Measurements from ENCODE around the gene GRIN1.

The GRIN1 gene

DNA sequence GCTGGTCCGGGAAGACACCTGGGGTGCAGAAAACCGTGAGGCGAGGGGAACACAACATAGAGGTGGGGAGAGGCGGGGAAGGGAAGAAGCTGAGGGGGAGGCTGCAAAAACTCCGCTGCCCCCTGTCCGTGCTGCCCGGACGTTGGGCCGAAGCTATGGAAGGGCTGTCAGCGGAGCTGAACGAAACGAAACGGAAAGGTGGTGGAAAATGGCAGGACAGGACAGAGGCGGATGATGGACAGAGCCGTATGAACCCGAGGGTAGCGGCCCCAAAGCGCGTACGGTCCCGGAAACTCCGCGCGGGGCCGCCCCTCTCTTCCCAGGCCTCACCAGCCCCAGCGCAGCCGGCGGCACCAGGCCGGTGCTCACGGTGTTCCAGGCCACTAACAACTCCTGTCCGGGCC is 49.1 kb downstream of the GRIN1 start:
- Histone ChIP-seq H3K9me3 (ENCODE audit: control insufficient read depth, insufficient read depth, low read depth, low read length) (no peaks in the 10 kb centered on the region), H3K36me3 (ENCODE audit: control insufficient read depth in 2 of 2, insufficient read depth in 1 of 2, low read length in 2 of 2) (peaks cover 0 to 75% of the 10 kb centered on the region in 2 experiments; a peak in 1 of 3 replicates), H3K4me3 (ENCODE audit: low read depth, low read length) (peak overlapping the region; percentile 92), H3K27ac (ENCODE audit: extremely low read depth, low read depth, low read length) (peak overlapping the region; percentile 92), H3K4me1 (ENCODE audit: control insufficient read depth, insufficient read depth, low read length) (peaks cover 11% of the 10 kb centered on the region)
- CTCF ChIA-PET: interaction anchor here (0.8 to 3.5 kb wide), 9 partner anchors 10 to 68 kb away, joined by 3 to 22 read pairs (median 4); partner anchors contain the start of genes RNF224 and TPRN
- POLR2A ChIA-PET: interaction anchor here (1.4 to 7.1 kb wide), 12 partner anchors 10 to 102 kb away, joined by 5 to 178 read pairs (median 24); partner anchors contain the start of genes LRRC26, MAN1B1, NDOR1 and RNF224
- no peak for TF ChIP-seq ZNF621 (tag by site-specific recombination; IDR thresholded peaks at IDR 0.05)
- TF ChIP-seq ZNF423 (tag by site-specific recombination; IDR thresholded peaks at IDR 0.05): 0 out of 2 replicates have a peak, but pooled peaks have one; percentile 6
- TF ChIP-seq, protein P1, sequence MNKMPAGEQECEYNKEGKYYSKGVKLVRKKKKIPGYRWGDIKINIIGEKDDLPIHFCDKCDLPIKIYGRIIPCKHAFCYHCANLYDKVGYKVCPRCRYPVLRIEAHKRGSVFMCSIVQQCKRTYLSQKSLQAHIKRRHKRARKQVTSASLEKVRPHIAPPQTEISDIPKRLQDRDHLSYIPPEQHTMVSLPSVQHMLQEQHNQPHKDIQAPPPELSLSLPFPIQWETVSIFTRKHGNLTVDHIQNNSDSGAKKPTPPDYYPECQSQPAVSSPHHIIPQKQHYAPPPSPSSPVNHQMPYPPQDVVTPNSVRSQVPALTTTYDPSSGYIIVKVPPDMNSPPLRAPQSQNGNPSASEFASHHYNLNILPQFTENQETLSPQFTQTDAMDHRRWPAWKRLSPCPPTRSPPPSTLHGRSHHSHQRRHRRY (tag by site-specific recombination; IDR thresholded peaks at IDR 0.05): 0 out of 2 replicates have a peak, but pooled peaks have one; percentile 43
- no peak for TF ChIP-seq GLIS1 (tag by site-specific recombination; IDR thresholded peaks at IDR 0.05)
- TF ChIP-seq, protein P2, sequence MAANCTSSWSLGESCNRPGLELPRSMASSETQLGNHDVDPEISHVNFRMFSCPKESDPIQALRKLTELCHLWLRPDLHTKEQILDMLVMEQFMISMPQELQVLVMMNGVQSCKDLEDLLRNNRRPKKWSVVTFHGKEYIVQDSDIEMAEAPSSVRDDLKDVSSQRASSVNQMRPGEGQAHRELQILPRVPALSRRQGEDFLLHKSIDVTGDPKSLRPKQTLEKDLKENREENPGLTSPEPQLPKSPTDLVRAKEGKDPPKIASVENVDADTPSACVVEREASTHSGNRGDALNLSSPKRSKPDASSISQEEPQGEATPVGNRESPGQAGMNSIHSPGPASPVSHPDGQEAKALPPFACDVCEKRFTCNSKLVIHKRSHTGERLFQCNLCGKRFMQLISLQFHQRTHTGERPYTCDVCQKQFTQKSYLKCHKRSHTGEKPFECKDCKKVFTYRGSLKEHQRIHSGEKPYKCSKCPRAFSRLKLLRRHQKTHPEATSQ (tag by site-specific recombination; IDR thresholded peaks at IDR 0.05): peak; percentile 79; the same call in 1 of the 2 replicates
- no peak for TF ChIP-seq HOXD13 (CRISPR knock-in tag; IDR thresholded peaks at IDR 0.05; ENCODE audit: borderline replicate concordance)
- TF ChIP-seq, protein P3, sequence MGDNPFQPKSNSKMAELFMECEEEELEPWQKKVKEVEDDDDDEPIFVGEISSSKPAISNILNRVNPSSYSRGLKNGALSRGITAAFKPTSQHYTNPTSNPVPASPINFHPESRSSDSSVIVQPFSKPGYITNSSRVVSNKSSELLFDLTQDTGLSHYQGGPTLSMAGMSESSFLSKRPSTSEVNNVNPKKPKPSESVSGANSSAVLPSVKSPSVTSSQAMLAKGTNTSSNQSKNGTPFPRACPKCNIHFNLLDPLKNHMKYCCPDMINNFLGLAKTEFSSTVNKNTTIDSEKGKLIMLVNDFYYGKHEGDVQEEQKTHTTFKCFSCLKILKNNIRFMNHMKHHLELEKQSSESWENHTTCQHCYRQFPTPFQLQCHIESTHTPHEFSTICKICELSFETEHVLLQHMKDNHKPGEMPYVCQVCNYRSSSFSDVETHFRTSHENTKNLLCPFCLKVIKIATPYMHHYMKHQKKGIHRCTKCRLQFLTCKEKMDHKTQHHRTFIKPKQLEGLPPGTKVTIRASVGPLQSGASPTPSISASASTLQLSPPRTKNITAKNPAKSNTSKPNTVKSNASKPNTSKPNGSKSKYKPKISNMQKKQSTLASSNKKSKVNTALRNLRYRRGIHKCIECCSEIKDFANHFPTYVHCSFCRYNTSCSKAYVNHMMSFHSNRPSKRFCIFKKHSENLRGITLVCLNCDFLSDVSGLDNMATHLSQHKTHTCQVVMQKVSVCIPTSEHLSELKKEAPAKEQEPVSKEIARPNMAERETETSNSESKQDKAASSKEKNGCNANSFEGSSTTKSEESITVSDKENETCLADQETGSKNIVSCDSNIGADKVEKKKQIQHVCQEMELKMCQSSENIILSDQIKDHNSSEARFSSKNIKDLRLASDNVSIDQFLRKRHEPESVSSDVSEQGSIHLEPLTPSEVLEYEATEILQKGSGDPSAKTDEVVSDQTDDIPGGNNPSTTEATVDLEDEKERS (tag by site-specific recombination; IDR thresholded peaks at IDR 0.05): peak; percentile 56; the same call in 1 of the 2 replicates
- 0 out of 2 replicates have a peak, but pooled peaks have one; percentile 93 for TF ChIP-seq ZNF501 (tag by site-specific recombination; IDR thresholded peaks at IDR 0.05)
- TF ChIP-seq ZNF837 (tag by site-specific recombination; IDR thresholded peaks at IDR 0.05): peak; percentile 88; the same call in 1 of the 2 replicates
- peak; percentile 43; the same call in 1 of the 2 replicates for TF ChIP-seq ZNF138 (tag by site-specific recombination; IDR thresholded peaks at IDR 0.05; ENCODE audit: borderline replicate concordance)
- no peak for TF ChIP-seq ZNF629 (tag by site-specific recombination; IDR thresholded peaks at IDR 0.05)
- TF ChIP-seq GLI4 (tag by site-specific recombination; IDR thresholded peaks at IDR 0.05): peak; percentile 54; the same call in 1 of the 2 replicates
- TF ChIP-seq REPIN1 (tag by site-specific recombination; IDR thresholded peaks at IDR 0.05; ENCODE audit: low read depth): no peak
- TF ChIP-seq ZNF239 (tag by site-specific recombination; IDR thresholded peaks at IDR 0.05): no peak
- TF ChIP-seq GLIS2 (tag by site-specific recombination; IDR thresholded peaks at IDR 0.05): no peak
- TF ChIP-seq, protein P4, sequence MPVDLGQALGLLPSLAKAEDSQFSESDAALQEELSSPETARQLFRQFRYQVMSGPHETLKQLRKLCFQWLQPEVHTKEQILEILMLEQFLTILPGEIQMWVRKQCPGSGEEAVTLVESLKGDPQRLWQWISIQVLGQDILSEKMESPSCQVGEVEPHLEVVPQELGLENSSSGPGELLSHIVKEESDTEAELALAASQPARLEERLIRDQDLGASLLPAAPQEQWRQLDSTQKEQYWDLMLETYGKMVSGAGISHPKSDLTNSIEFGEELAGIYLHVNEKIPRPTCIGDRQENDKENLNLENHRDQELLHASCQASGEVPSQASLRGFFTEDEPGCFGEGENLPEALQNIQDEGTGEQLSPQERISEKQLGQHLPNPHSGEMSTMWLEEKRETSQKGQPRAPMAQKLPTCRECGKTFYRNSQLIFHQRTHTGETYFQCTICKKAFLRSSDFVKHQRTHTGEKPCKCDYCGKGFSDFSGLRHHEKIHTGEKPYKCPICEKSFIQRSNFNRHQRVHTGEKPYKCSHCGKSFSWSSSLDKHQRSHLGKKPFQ (tag by site-specific recombination; IDR thresholded peaks at IDR 0.05): no peak
- peak; percentile 89; the same call in 1 of the 2 replicates for TF ChIP-seq ZNF2 (tag by site-specific recombination; IDR thresholded peaks at IDR 0.05)
- no peak for TF ChIP-seq ZBTB20 (tag by site-specific recombination; IDR thresholded peaks at IDR 0.05)
- 0 out of 2 replicates have a peak, but pooled peaks have one; percentile 52 for TF ChIP-seq GFI1B (tag by site-specific recombination; IDR thresholded peaks at IDR 0.05)
- TF ChIP-seq ZFP37 (tag by site-specific recombination; IDR thresholded peaks at IDR 0.05): peak; percentile 74; the same call in 1 of the 2 replicates
- no peak for TF ChIP-seq KLF9 (tag by site-specific recombination; IDR thresholded peaks at IDR 0.05; ENCODE audit: low read depth)
- peak; percentile 36; the same call in 1 of the 2 replicates for TF ChIP-seq ZNF600 (tag by site-specific recombination; IDR thresholded peaks at IDR 0.05)
- TF ChIP-seq, protein P5, sequence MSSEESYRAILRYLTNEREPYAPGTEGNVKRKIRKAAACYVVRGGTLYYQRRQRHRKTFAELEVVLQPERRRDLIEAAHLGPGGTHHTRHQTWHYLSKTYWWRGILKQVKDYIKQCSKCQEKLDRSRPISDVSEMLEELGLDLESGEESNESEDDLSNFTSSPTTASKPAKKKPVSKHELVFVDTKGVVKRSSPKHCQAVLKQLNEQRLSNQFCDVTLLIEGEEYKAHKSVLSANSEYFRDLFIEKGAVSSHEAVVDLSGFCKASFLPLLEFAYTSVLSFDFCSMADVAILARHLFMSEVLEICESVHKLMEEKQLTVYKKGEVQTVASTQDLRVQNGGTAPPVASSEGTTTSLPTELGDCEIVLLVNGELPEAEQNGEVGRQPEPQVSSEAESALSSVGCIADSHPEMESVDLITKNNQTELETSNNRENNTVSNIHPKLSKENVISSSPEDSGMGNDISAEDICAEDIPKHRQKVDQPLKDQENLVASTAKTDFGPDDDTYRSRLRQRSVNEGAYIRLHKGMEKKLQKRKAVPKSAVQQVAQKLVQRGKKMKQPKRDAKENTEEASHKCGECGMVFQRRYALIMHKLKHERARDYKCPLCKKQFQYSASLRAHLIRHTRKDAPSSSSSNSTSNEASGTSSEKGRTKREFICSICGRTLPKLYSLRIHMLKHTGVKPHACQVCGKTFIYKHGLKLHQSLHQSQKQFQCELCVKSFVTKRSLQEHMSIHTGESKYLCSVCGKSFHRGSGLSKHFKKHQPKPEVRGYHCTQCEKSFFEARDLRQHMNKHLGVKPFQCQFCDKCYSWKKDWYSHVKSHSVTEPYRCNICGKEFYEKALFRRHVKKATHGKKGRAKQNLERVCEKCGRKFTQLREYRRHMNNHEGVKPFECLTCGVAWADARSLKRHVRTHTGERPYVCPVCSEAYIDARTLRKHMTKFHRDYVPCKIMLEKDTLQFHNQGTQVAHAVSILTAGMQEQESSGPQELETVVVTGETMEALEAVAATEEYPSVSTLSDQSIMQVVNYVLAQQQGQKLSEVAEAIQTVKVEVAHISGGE (tag by site-specific recombination; conservative IDR thresholded peaks at IDR 0.05; ENCODE audit: low read depth): 0 out of 2 replicates have a peak, but pooled peaks have one; percentile 30
- no peak for TF ChIP-seq OSR2 (tag by site-specific recombination; IDR thresholded peaks at IDR 0.05)
- TF ChIP-seq, protein P6, sequence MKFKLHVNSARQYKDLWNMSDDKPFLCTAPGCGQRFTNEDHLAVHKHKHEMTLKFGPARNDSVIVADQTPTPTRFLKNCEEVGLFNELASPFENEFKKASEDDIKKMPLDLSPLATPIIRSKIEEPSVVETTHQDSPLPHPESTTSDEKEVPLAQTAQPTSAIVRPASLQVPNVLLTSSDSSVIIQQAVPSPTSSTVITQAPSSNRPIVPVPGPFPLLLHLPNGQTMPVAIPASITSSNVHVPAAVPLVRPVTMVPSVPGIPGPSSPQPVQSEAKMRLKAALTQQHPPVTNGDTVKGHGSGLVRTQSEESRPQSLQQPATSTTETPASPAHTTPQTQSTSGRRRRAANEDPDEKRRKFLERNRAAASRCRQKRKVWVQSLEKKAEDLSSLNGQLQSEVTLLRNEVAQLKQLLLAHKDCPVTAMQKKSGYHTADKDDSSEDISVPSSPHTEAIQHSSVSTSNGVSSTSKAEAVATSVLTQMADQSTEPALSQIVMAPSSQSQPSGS (tag by site-specific recombination; IDR thresholded peaks at IDR 0.05; ENCODE audit: low read depth): no peak
- TF ChIP-seq ZNF777 (tag by site-specific recombination; IDR thresholded peaks at IDR 0.05; ENCODE audit: borderline replicate concordance): peak; percentile 67; the same call in 1 of the 2 replicates

Data from HEK293 (cell line).